Kidney tubule cell (primary cell): Measurements from ENCODE around the gene FFAR3.

Experiments
- DNase-seq: peaks from one replicate; pipeline ENCODE4 v3.0.0-alpha.2; 2018; ENCODE audit warnings: low spot score

FFAR3 gene

GRCh38 chr19:35331551-35332214 lies 26.6 kb upstream of the FFAR3 start:
- no peak for DNase-seq

DNA sequence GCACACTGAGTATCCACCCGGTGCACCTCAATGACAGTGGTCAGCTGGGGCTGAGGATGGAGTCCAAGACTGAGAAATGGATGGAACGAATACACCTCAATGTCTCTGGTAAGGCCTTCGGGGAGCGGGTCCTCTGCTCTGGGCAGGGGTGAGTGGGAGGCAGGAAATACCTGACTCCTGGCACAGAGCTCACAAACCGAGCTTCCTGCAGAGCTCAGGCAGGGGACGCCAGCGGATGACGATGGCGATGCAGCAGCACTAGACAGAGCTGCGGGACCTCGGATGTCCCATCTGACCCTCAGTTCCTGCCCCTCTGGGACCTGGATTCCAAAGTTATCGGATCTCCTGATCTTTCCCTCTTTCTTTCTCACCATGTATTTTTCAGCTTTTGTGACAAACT lies 25.4 kb upstream of the FFAR3 start:
- no peak for DNase-seq

DNA sequence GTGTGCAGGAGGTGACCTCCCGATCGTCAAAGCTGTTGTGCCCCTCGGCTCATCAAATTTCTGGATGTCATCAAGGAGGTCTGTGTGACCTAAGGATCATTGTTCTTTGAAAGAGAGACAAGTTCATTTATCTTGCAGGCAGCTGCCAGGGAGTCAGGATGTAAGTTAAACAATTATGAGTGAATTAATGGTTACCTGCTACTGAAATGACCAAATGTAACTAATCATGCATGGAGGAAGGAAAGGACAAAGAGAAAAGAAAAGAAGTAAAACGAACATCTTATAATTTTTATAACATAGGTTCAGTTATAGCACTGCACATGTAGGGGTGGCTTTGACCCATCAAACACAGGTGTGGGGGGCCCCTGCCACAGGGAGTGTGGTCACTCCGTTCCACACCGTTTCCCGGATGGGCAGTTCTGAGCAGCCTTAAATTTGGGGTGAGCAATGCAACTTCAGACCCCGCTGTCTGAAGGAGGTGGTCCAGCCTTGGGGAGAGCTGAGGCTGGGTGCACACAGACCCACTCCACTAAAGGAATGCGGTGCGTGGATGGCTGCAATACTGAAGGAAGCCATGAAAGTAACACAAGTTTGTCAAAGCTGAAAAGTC lies 24.0 kb upstream of the FFAR3 start:
- DNase-seq, result no peak

DNA sequence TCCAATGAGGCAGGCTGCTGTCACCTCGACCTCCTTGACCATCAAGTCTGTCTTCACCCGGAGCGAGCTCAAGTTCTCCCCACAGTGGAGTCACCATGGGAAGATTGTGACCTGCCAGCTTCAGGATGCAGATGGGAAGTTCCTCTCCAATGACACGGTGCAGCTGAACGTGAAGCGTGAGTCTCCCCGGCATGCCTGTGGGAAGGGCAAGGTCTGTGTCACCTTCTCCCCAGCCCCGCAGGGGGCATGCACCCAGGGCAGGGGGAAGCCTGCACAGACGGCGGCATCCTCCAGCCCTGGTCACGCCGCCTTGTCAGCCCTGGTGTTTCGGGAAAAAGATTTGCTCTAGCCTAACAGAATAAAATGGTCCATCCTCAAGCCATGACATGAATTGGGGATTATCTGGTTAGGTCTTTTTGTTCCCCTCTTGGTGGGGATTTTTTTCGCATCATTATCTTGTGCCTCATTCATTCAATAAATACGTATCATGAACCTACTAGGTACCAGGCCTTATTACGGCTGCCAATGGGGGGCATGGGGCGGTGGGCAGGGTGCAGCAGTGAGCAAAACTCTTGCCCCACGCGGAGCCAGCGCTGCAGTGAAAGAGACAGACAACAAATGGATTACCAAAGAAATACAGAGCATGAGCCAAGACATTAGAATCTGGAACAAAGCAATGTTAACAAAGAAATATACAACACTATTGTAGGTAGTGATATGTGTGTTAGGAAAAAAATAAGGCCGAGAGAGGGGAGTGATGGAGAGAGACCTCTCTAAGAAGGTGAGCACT lies 21.9 kb upstream of the FFAR3 start:
- peak; percentile 22 for DNase-seq

DNA sequence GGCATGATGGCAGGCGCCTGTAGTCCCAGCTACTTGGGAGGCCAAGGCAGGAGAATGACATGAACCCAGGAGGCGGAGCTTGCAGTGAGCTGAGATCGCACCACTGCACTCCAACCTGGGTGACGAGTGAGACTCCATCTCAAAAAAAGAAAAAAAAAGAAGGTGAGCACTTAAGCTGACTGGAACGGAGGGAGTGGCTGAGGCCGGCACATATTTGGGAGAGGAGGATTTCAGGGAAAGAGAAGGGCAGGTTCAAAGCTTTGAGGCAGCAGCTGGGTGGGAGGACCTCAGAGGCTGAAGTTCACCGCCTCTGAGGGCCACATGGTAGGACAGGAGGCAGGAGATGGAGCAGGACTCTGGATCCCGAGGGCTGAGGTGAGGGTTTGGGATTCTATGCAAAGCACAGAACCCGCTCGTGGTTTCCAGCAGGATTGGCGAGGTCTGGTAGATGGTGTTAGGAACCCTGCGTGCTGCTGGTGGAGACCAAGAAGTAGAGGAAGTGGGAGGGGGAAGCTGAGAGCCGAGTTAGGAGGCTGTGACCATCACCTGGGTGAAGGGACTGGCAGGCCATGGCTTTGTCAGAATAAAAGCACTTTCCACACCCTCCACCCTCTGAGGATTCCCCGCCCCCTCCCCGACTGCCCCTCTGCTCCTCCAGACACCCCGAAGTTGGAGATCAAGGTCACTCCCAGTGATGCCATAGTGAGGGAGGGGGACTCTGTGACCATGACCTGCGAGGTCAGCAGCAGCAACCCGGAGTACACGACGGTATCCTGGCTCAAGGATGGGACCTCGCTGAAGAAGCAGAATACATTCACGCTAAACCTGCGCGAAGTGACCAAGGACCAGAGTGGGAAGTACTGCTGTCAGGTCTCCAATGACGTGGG lies 20.9 kb upstream of the FFAR3 start:
- DNase-seq, result no peak

DNA sequence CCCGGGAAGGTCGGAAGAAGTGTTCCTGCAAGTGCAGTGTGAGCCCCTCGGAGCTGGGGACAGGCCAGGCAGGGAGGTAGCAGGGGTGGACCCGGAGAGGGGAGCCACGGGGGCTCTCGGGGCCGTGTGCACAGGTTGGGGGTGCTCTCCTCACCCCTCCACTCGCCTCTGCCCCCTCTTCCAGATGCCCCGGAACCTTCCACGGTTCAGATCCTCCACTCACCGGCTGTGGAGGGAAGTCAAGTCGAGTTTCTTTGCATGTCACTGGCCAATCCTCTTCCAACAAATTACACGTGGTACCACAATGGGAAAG lies 20.3 kb upstream of the FFAR3 start:
- no peak for DNase-seq

GRCh38 chr19:35340431-35340830 lies 17.8 kb upstream of the FFAR3 start:
- DNase-seq, result no peak

GRCh38 chr19:35341006-35341405 lies 17.3 kb upstream of the FFAR3 start:
- no peak for DNase-seq

DNA sequence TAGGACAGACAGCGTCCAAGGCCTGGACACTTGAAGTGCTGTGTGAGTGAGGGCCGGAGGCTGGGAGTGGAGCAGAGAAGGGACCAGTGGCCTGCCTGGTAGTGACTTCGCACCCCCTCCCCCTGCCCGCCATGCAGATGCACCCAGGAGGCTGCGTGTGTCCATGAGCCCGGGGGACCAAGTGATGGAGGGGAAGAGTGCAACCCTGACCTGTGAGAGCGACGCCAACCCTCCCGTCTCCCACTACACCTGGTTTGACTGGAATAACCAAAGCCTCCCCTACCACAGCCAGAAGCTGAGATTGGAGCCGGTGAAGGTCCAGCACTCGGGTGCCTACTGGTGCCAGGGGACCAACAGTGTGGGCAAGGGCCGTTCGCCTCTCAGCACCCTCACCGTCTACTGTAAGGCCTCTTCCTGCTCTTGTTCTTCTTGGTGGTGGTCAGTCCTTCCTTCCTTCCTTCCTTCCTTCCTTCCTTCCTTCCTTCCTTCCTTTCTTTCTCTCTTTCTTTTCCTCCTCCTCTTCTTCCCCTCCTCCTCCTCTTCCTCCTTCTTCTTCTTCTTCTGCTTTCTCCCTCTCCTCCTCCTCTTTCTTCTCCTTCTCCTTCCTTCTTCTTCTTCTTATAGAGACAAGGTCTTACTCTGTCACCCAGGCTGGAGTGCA lies 16.6 kb upstream of the FFAR3 start:
- no peak for DNase-seq

- DNase-seq, result no peak
Observed at GRCh38 chr19:35342430-35342829, 15.8 kb upstream of the FFAR3 start.

DNA sequence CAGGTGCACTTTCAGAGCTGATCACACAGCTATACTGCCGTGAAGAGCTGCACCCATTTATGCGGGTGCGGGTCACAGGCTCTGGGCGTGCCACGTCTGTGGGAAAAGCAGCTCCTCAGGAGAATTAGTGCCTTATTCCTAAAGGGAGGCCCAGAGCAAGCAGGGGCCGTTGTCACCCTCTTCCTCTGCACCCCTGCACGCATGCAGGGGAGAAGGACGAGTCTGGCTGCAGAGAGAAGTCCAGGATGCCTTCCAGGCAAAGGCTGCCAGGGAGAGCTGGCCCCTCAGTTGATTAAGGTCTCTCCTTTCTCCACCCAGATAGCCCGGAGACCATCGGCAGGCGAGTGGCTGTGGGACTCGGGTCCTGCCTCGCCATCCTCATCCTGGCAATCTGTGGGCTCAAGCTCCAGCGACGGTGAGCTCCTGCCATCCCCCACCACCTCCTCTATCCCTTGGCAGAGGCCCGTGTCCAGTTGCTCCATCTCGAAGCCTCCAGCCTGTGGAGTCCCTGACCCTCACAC lies 13.7 kb upstream of the FFAR3 start:
- DNase-seq, result no peak

- no peak for DNase-seq
Observed at GRCh38 chr19:35345671-35346111, 12.6 kb upstream of the FFAR3 start.

- no peak for DNase-seq
Observed at GRCh38 chr19:35346193-35347052, 11.8 kb upstream of the FFAR3 start.

DNA sequence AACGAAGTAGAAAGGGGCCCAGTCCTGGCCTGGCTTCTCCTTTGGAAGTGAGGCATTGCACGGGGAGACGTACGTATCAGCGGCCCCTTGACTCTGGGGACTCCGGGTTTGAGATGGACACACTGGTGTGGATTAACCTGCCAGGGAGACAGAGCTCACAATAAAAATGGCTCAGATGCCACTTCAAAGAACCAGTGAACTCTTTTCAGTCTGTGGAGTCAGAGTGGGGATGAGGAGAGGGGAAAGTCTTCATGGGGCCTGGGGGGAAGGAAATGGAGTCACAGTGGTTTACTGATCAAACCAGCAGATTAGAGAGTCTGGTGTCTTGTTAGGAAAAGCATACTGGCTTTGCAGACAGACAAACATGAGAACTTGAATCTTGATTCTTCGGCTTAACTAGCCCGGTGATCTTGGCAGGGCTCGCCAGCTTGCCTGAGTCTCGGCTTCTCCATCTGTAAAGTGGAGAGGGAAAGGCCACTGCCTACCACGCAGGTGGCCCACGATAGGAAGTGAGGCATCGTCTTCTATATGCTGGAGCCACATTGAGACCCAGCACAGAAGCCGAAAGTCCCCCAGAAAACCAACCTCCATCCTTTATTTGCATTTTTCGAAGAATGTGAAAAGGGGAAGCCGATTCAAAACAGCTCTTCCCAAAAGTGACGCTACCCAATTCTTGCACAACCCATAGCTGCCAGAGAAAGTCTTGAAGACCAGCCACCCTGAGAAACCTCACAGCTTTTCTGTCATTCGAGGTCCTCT lies 10.9 kb upstream of the FFAR3 start, which contains the start of gene FFAR1:
Gene FFAR1 (plus strand): TSS at position 732 of the 759 bp plus-strand sequence. CDS start 3,650 bp downstream, outside the sequence.
- DNase-seq, result no peak

- DNase-seq, result no peak
Observed at GRCh38 chr19:35347930-35348298, 10.3 kb upstream of the FFAR3 start.

DNA sequence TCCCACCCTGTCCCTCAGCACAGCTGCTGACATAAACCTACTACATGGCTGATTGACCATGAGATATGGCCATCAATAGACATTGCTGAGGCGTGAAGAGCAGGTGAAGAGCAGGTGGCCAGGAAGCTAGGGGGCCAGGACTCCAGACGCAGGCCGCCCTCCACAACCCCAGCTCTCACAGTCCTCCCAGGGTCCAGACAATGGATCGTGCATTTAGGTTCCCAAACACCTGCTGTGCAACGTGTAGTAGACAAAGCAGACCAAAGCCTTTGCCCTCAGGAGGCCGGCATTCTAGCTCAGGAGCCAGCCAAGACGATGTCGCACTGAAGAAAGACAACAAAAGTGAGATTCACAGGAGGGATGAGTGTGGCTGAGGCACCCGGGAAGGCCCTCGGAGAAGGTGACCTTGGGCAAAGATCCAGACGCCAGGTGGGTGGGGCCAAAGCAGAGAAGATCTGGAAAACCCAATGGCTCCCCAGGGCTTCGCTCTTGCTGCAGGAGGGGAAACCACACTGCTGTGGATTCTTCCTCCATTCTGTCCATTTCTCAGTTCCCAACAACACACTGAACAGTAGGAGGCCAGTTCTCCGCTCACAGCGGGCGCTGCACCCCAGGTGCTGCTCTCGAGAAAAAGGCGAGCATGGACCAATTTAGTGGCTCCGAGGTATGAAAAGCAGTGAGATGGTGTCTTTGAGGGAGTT lies 9.2 kb upstream of the FFAR3 start:
- no peak for DNase-seq

- DNase-seq, result no peak
Observed at GRCh38 chr19:35349614-35350521, 8.4 kb upstream of the FFAR3 start.

GRCh38 chr19:35350591-35350990 lies 7.7 kb upstream of the FFAR3 start:
- peak; percentile 44 for DNase-seq
